PC-3 (cell line): ENCODE measurements around the gene TH. TPM values are rescaled to one million over a fixed set of nuclear protein-coding genes. Genes with fewer than 3 reads are reported as not detected.

Experiments used
- ATAC-seq: fragments of 200-7000 bp; cut with Tn5 transposase; 2 replicates; pipeline ENCODE4 v1.9.1; 2020; ENCODE audit warnings: mild to moderate bottlenecking, moderate library complexity
- BruUV-seq: library from RNA; stranded (reverse); fragments of 400-500 nt; replicated peaks from 2 replicates; lab custom pipeline; 2021; lab: Mats Ljungman, UMichigan
- CTCF ChIA-PET: fragments of 300-600 bp; sonication (Branson Sonifier 250); formaldehyde crosslinking; loops from one replicate; lab custom pipeline; 2022; ENCODE audit warnings: antibody characterized with exemption; lab: Charles Lee
- POLR2A ChIA-PET: fragments of 300-600 bp; sonication (Branson Sonifier 250); formaldehyde crosslinking; loops from one replicate; lab custom pipeline; 2022; ENCODE audit warnings: antibody characterized with exemption; ENCODE audit not compliant: unreplicated experiment; lab: Charles Lee
- DNase-seq: peaks from one replicate; pipeline ENCODE4 v3.0.0-alpha.2; 2015
- H2AFZ ChIP-seq: fragments of 300-600 bp; sonication (generic); 2 replicates; pipeline ENCODE4 v1.6.0; 2016; ENCODE audit warnings: antibody characterized with exemption, low read length
- H3F3A ChIP-seq: fragments of 300-600 bp; sonication (generic); one replicate; pipeline ENCODE4 v1.6.0; 2017; ENCODE audit warnings: antibody characterized with exemption, low read length, control low read depth, mild to moderate bottlenecking; ENCODE audit not compliant: unreplicated experiment
- H3K27ac ChIP-seq: fragments of 300-600 bp; sonication (generic); 2 replicates; pipeline ENCODE4 v1.5.1; 2016; ENCODE audit warnings: mild to moderate bottlenecking, low read length
- H3K27me3 ChIP-seq: fragments of 300-600 bp; sonication (generic); 2 replicates; pipeline ENCODE4 v1.6.1; 2016; ENCODE audit warnings: low read length, mixed read lengths
- H3K36me3 ChIP-seq: fragments of 300-600 bp; sonication (generic); 2 replicates; pipeline ENCODE4 v1.6.1; 2016; ENCODE audit warnings: low read depth, mixed run types, low read length, mixed read lengths
- H3K4me1 ChIP-seq: fragments of 300-600 bp; sonication (generic); 2 replicates; pipeline ENCODE4 v1.5.1; 2016; ENCODE audit warnings: low read length; ENCODE audit not compliant: insufficient read depth
- H3K4me2 ChIP-seq: fragments of 300-600 bp; sonication (generic); 2 replicates; pipeline ENCODE4 v1.6.0; 2016; ENCODE audit warnings: low read length
- H3K4me3 ChIP-seq: fragments of 300-600 bp; sonication (generic); 2 replicates; pipeline ENCODE4 v1.5.1; 2016; ENCODE audit warnings: mild to moderate bottlenecking, low read length, mixed read lengths
- H3K79me2 ChIP-seq: fragments of 300-600 bp; sonication (generic); 2 replicates; pipeline ENCODE4 v1.6.1; 2017; ENCODE audit warnings: low read length, mixed read lengths
- H3K9ac ChIP-seq: fragments of 300-600 bp; sonication (generic); 2 replicates; pipeline ENCODE4 v1.6.0; 2016; ENCODE audit warnings: mild to moderate bottlenecking, low read length
- H3K9me2 ChIP-seq: fragments of 300-600 bp; sonication (generic); replicated peaks from 2 replicates; pipeline ENCODE4 v1.6.1; 2016; ENCODE audit warnings: mixed run types, low read length, mixed read lengths
- H3K9me3 ChIP-seq: fragments of 300-600 bp; sonication (generic); 2 replicates; pipeline ENCODE4 v1.6.1; 2016; ENCODE audit warnings: low read length, mixed read lengths
- H4K20me1 ChIP-seq: fragments of 300-600 bp; sonication (generic); 2 replicates; pipeline ENCODE4 v1.6.1; 2016; ENCODE audit warnings: low read length, mixed read lengths
- EZH2 ChIP-seq: fragments of 300-600 bp; sonication (generic); IDR thresholded peaks from one replicate; pipeline ENCODE4 v1.6.1; 2017; ENCODE audit warnings: antibody characterized with exemption, mild to moderate bottlenecking, low read length; ENCODE audit not compliant: unreplicated experiment
- EZH2phosphoT487 ChIP-seq: fragments of 300-600 bp; sonication (generic); IDR thresholded peaks from 2 replicates; pipeline ENCODE4 v1.6.1; 2018; ENCODE audit warnings: mild to moderate bottlenecking, antibody characterized with exemption, low read length, borderline replicate concordance
- intact Hi-C: fragments of 100-400 bp; cut with micrococcal nuclease; formaldehyde crosslinking; loops from 2 replicates; pipeline ENCODE4 v1.9.0; 2023
- total RNA-seq: library from RNA; depleted of rRNA; stranded (reverse); fragments of >200 nt; gene quantifications from 2 replicates; pipeline ENCODE4 v1.2.3, GENCODE V29; 2014
- TF ChIP-seq, protein P1 (sequence below): fragments of 300-600 bp; sonication (generic); conservative IDR thresholded peaks from 2 replicates; pipeline ENCODE4 v1.5.1; 2017; ENCODE audit warnings: antibody characterized with exemption, low read depth, mild to moderate bottlenecking, low read length

TH gene
- total RNA-seq, 1 experiment from 2014 or later: 8.3 TPM

DNA sequence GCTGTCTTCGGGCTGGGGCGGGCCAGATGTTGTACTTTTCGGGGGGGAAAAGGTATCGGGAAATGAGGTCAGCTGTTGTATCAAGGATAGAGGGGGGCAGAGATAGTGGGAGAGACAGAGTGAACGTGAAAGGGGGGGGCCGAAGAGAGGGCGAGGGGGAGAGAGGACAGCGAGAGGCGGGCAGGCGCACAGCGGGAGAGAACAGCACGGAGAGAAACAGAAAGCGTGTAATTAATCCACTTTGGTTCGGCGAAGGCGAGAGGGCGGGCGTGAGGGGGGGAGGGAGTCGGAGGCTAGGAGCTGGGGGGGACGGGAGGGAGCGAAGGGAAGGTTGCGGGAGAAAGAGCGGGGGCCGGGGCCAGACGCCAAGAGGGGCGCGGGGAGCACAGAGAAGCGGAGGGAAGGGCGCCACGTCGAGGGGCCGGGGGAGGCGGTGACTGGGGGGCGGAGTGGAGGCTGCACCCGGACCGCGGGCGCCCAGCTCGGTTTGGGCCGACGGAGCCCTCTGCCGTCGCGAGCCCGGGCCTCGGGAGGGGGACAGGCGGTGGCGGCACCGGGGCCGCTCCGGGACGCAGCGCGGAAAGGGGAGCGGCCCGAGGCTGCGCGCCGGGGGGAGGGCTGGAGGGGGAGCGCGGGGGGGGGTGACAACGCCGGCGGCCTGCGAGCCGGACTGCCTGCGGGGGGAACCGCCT is 33.0 kb downstream of the TH start:
- Histone ChIP-seq H3K4me3 (peak overlapping the region; percentile 60), H3K9me3 (no peaks in the 10 kb centered on the region), H3K36me3 (no peaks in the 10 kb centered on the region), H3K4me1 (peaks cover 20% of the 10 kb centered on the region), H3K4me2 (peak overlapping the region; percentile 78), H3K9me2 (no peaks in the 10 kb centered on the region), H3F3A (peaks cover 4% of the 10 kb centered on the region), H3K27ac (no peak overlapping the region), H4K20me1 (no peaks in the 10 kb centered on the region), H3K27me3 (peaks cover 30% of the 10 kb centered on the region), H3K9ac (no peak overlapping the region), H3K79me2 (no peaks in the 10 kb centered on the region), H2AFZ (peak overlapping the region; percentile 38; the same call in 1 of the 2 replicates)
- CTCF ChIA-PET: no interaction called here
- no peak; the same call in 1 of the 2 replicates for ATAC-seq
- POLR2A ChIA-PET: no interaction called here
- BruUV-seq: no TSS peak
- TF ChIP-seq, protein P1, sequence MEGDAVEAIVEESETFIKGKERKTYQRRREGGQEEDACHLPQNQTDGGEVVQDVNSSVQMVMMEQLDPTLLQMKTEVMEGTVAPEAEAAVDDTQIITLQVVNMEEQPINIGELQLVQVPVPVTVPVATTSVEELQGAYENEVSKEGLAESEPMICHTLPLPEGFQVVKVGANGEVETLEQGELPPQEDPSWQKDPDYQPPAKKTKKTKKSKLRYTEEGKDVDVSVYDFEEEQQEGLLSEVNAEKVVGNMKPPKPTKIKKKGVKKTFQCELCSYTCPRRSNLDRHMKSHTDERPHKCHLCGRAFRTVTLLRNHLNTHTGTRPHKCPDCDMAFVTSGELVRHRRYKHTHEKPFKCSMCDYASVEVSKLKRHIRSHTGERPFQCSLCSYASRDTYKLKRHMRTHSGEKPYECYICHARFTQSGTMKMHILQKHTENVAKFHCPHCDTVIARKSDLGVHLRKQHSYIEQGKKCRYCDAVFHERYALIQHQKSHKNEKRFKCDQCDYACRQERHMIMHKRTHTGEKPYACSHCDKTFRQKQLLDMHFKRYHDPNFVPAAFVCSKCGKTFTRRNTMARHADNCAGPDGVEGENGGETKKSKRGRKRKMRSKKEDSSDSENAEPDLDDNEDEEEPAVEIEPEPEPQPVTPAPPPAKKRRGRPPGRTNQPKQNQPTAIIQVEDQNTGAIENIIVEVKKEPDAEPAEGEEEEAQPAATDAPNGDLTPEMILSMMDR: no peak
- no peak for TF ChIP-seq EZH2
- TF ChIP-seq EZH2phosphoT487: no peak
- intact Hi-C loops: no loop called here
- no peak for DNase-seq

DNA sequence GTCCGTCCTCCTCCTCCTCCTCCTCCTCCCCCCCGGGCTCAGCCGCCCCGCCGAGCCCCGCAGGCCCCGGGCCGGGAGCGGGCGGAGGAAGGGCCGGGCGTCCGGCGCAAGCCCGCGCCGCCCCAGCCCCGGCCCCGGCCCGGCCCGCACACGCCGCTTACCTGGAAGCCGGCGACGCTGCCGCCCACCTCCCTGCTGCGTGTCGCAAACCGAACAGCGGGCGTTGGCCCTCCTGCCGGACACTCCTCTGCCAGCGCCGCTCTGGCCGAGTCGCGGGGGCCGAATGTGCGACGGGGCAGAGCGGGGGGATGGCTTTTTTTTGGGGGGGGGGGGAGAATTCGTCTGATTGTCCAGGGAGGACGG is 33.6 kb downstream of the TH start:
- H3K36me3 ChIP-seq: no peaks in the 10 kb centered on the region
- DNase-seq (no peak), ATAC-seq (peak; percentile 10; the same call in 1 of the 2 replicates)
- H3K4me1 ChIP-seq: peaks cover 19% of the 10 kb centered on the region
- no peak for TF ChIP-seq EZH2
- TF ChIP-seq, protein P1: no peak
- no peak for TF ChIP-seq EZH2phosphoT487
- H3K9me2 ChIP-seq: no peaks in the 10 kb centered on the region
- H3K27me3 ChIP-seq: peaks cover 27% of the 10 kb centered on the region
- H3K79me2 ChIP-seq: no peaks in the 10 kb centered on the region
- BruUV-seq: no TSS peak
- H3F3A ChIP-seq: peaks cover 4% of the 10 kb centered on the region
- H3K4me2 ChIP-seq: peak overlapping the region; percentile 78
- peak overlapping the region; percentile 60 for H3K4me3 ChIP-seq
- intact Hi-C loops: no loop called here
- no peaks in the 10 kb centered on the region for H3K9me3 ChIP-seq
- ChIA-PET POLR2A (no interaction called here), CTCF (no interaction called here)
- H4K20me1 ChIP-seq: no peaks in the 10 kb centered on the region
- H3K9ac ChIP-seq: no peak overlapping the region
- no peak overlapping the region for H3K27ac ChIP-seq
- peak overlapping the region; percentile 38; the same call in 1 of the 2 replicates for H2AFZ ChIP-seq
